NAMALWA (cell line): Measurements from ENCODE around the gene LUM.
"Not testable (repeated sequence)": the region's sequence is repeated elsewhere in the genome, so short reads cannot be mapped to it uniquely, and the experiment has no call there.

ENCODE experiments used
- DNase-seq: peaks from one replicate; pipeline ENCODE4 v3.0.0-alpha.2; 2015; ENCODE audit warnings: low spot score

The LUM gene

GRCh38 chr12:91109581-91110310 lies 1.5 kb downstream of the LUM start:
- no peak for DNase-seq

- peak; percentile 66 for DNase-seq
Measured at GRCh38 chr12:91109148-91109564, 2.1 kb downstream of the LUM start.

- DNase-seq: no peak
Measured at GRCh38 chr12:91108196-91108755, 3.0 kb downstream of the LUM start.

- DNase-seq: no peak
Measured at GRCh38 chr12:91106283-91106682, 5.0 kb downstream of the LUM start.

- no peak for DNase-seq
Measured at GRCh38 chr12:91105807-91106206, 5.5 kb downstream of the LUM start.

GRCh38 chr12:91104812-91105466 lies 6.4 kb downstream of the LUM start:
- DNase-seq: no peak

- no peak for DNase-seq
Measured at GRCh38 chr12:91103624-91104023, 7.7 kb downstream of the LUM start.

GRCh38 chr12:91103101-91103500 lies 8.2 kb downstream of the LUM start:
- no peak for DNase-seq

GRCh38 chr12:91100906-91101305 lies 10.4 kb downstream of the LUM start:
- DNase-seq: no peak

GRCh38 chr12:91099836-91100235 lies 11.5 kb downstream of the LUM start:
- no peak for DNase-seq

GRCh38 chr12:91099341-91099740 lies 12.0 kb downstream of the LUM start:
- DNase-seq: no peak

- DNase-seq: no peak
Measured at GRCh38 chr12:91098941-91099340, 12.4 kb downstream of the LUM start.

GRCh38 chr12:91098461-91098860 lies 12.8 kb downstream of the LUM start:
- DNase-seq: no peak

- DNase-seq: no peak
Measured at GRCh38 chr12:91094957-91095356, 16.3 kb downstream of the LUM start.

- no peak for DNase-seq
Measured at GRCh38 chr12:91094032-91094662, 17.1 kb downstream of the LUM start.

GRCh38 chr12:91093341-91093740 lies 18.0 kb downstream of the LUM start:
- DNase-seq: no peak

- no peak for DNase-seq
Measured at GRCh38 chr12:91091916-91092715, 19.2 kb downstream of the LUM start.

- DNase-seq: not testable (repeated sequence)
Measured at GRCh38 chr12:91089953-91090352, 21.3 kb downstream of the LUM start.

GRCh38 chr12:91080041-91080440 lies 31.3 kb downstream of the LUM start:
- DNase-seq: no peak

GRCh38 chr12:91078501-91078900 lies 32.8 kb downstream of the LUM start:
- no peak for DNase-seq

GRCh38 chr12:91077228-91077954 lies 33.9 kb downstream of the LUM start:
- DNase-seq: no peak
